HEK293 (cell line): Measurements from ENCODE around the gene STAP1.

Source experiments
- FEZF1 ChIP-seq: fragments of 450-650 bp; formaldehyde crosslinking; IDR thresholded peaks from 2 replicates; pipeline ENCODE4 v1.5.1; 2016; ENCODE audit warnings: missing biosample characterization, missing genetic modification characterization
- GLIS1 ChIP-seq: fragments of 450-650 bp; formaldehyde crosslinking; IDR thresholded peaks from 2 replicates; pipeline ENCODE4 v1.5.1; 2016; ENCODE audit warnings: missing biosample characterization, missing genetic modification characterization
- SP7 ChIP-seq: fragments of 450-650 bp; formaldehyde crosslinking; IDR thresholded peaks from 2 replicates; pipeline ENCODE4 v1.5.1; 2016; ENCODE audit warnings: missing biosample characterization, missing genetic modification characterization
- ZNF24 ChIP-seq: fragments of 450-650 bp; formaldehyde crosslinking; IDR thresholded peaks from 2 replicates; pipeline ENCODE4 v1.5.1; 2016; ENCODE audit warnings: missing biosample characterization, missing genetic modification characterization
- ZNF292 ChIP-seq: fragments of 450-650 bp; formaldehyde crosslinking; IDR thresholded peaks from 2 replicates; pipeline ENCODE4 v1.5.1; 2016; ENCODE audit warnings: low read depth, missing biosample characterization, missing genetic modification characterization, borderline replicate concordance
- ZNF350 ChIP-seq: fragments of 450-650 bp; formaldehyde crosslinking; IDR thresholded peaks from 2 replicates; pipeline ENCODE4 v1.5.0; 2017; ENCODE audit warnings: missing biosample characterization, mild to moderate bottlenecking, missing genetic modification characterization
- ZNF37A ChIP-seq: fragments of 450-650 bp; IDR thresholded peaks from 2 replicates; pipeline ENCODE4 v1.5.1; 2018; ENCODE audit warnings: missing biosample characterization, missing genetic modification characterization
- ZNF394 ChIP-seq: fragments of 450-650 bp; formaldehyde crosslinking; IDR thresholded peaks from 2 replicates; pipeline ENCODE4 v1.5.1; 2016; ENCODE audit warnings: missing biosample characterization, missing genetic modification characterization, mild to moderate bottlenecking, moderate library complexity, borderline replicate concordance
- ZNF555 ChIP-seq: fragments of 450-650 bp; formaldehyde crosslinking; conservative IDR thresholded peaks from 2 replicates; pipeline ENCODE4 v1.5.1; 2017; ENCODE audit warnings: missing biosample characterization, mild to moderate bottlenecking, missing genetic modification characterization, inconsistent platforms
- ZNF654 ChIP-seq: fragments of 450-650 bp; formaldehyde crosslinking; IDR thresholded peaks from 2 replicates; pipeline ENCODE4 v1.5.1; 2016; ENCODE audit warnings: low read depth, missing biosample characterization, missing genetic modification characterization
- TF ChIP-seq, protein P1 (sequence below): fragments of 450-650 bp; formaldehyde crosslinking; IDR thresholded peaks from 2 replicates; pipeline ENCODE4 v1.5.1; 2016; ENCODE audit warnings: missing biosample characterization, missing genetic modification characterization

DNA sequence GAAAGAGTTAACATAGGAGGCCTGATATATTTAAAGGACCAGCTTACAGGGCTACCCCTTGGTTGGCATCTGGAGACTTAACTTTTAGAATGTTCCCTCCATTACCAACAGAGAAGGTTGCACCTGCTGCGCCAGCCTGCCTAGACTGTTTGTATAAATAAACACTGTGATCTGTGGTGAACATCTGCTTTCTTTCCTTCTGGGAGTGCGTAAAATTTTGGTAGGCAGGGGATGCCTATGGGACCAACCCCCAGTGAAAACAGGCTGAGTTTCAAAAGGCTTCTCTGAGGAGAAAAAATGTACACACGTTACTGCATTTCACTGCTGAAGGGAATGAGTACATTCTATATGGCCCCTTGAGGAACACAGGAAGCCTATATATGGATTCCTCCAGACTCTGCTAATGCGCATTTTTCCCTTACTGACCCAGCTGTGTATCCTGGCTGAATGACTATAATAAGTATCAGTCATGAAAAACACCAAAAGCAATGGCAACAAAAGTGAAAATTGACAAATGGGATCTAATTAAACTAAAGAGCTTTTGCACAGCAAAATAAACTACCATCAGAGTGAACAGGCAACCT lies 27.1 kb upstream of the STAP1 start:
- TF ChIP-seq, protein P1, sequence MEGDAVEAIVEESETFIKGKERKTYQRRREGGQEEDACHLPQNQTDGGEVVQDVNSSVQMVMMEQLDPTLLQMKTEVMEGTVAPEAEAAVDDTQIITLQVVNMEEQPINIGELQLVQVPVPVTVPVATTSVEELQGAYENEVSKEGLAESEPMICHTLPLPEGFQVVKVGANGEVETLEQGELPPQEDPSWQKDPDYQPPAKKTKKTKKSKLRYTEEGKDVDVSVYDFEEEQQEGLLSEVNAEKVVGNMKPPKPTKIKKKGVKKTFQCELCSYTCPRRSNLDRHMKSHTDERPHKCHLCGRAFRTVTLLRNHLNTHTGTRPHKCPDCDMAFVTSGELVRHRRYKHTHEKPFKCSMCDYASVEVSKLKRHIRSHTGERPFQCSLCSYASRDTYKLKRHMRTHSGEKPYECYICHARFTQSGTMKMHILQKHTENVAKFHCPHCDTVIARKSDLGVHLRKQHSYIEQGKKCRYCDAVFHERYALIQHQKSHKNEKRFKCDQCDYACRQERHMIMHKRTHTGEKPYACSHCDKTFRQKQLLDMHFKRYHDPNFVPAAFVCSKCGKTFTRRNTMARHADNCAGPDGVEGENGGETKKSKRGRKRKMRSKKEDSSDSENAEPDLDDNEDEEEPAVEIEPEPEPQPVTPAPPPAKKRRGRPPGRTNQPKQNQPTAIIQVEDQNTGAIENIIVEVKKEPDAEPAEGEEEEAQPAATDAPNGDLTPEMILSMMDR (tag by site-specific recombination) = no peak
- TF ChIP-seq ZNF350 (tag by site-specific recombination) = no peak
- TF ChIP-seq ZNF654 (tag by site-specific recombination) = no peak
- no peak for TF ChIP-seq ZNF292 (tag by site-specific recombination)
- no peak for TF ChIP-seq GLIS1 (tag by site-specific recombination)
- TF ChIP-seq SP7 (tag by site-specific recombination) = no peak
- no peak for TF ChIP-seq FEZF1
- TF ChIP-seq ZNF394 (tag by site-specific recombination) = no peak
- no peak for TF ChIP-seq ZNF555
- no peak for TF ChIP-seq ZNF24 (tag by site-specific recombination)
- no peak for TF ChIP-seq ZNF37A (tag by site-specific recombination)
